Sciatic nerve (tissue), 2 donors: ENCODE measurements around the gene SPINK5. TPM values are rescaled to one million over a fixed set of nuclear protein-coding genes. Genes with fewer than 3 reads are reported as not detected.

Experiments used
- ATAC-seq: fragments of 200-7000 bp; cut with Tn5 transposase; one replicate; pipeline ENCODE4 v1.9.1; 2020; ENCODE audit warnings: mild to moderate bottlenecking, moderate library complexity
- DNase-seq: peaks from one replicate; pipeline ENCODE4 v3.0.0-alpha.2; 2020; ENCODE audit warnings: low spot score
- intact Hi-C: fragments of 100-400 bp; cut with DNase I; formaldehyde crosslinking; loops from one replicate; pipeline ENCODE4 v1.14.2; 2022
- total RNA-seq: library from RNA; stranded (reverse); fragmentation: NEBNext Ultra II Directional; extraction: Animal tissue kit (Norgen Biotek cat#: 25700); gene quantifications from one replicate; pipeline ENCODE4 v1.2.1, GENCODE V29; 2021
- donor health status: DM: no; HTN: no; CAD: no.
- donor health status: DM: no; HTN: no; CAD: no.

Gene SPINK5
- total RNA-seq, 1 donor from 2014 or later, result 0.94 TPM

DNA sequence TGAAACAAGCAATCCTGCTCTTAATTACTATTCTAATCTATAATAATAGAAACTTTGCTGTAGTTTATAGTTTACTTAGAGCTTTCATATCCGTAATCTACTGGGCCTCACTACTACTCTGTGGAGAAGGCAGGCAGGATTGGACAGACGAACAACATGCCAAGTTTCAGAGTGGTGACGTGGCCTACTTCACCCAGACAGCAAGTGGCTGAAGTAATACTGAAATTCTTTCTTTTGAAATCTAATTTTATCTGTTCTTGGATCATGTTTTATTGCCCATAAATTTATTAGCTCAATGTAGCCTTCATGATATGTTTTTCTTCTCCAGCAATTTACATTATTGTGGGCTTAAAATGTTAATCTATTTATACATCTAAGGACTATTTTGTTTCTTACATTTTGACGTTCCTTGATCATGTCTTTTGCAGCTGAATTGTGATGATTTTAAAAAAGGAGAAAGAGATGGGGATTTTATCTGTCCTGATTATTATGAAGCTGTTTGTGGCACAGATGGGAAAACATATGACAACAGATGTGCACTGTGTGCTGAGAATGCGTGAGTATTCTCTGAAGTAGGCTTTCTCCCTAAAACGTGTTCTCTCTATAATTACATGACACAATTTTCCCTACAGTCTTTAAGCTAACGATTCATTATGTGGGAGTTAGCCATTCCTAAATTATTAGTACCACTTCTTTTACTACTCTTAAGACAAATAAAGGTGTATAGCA is 22.4 kb downstream of the SPINK5 start:
- ATAC-seq, result no peak
- intact Hi-C loops, result no loop called here
- no peak for DNase-seq

DNA sequence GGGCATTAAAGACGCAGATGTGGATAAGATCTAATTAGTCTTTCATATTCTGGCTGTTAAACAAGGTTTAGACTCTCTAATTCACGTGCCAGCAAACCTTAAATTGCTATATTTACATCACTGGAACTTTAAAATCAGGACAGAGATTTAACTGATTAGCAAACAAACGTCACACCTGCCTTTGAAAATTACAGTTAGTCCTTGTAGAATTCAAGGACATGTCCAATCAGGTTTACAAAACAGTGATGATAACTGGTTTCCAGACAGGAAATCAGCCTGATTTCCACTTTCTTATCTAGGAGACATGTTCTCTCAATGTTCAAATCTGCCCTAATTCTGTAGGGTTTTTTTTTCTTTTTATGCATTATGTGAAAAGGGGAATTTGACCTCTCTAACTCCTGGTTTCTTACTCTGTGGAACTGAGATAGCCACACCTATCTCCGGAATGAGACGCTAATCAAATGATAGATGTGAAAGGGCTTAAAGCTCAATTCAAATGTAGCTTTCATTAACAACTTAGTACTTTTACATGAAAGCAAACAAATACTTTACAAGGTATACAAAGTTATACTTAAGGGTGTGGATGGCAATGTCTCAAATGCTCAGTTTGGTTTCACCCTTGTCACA is 26.5 kb downstream of the SPINK5 start:
- ATAC-seq, result no peak
- intact Hi-C loops, result no loop called here

DNA sequence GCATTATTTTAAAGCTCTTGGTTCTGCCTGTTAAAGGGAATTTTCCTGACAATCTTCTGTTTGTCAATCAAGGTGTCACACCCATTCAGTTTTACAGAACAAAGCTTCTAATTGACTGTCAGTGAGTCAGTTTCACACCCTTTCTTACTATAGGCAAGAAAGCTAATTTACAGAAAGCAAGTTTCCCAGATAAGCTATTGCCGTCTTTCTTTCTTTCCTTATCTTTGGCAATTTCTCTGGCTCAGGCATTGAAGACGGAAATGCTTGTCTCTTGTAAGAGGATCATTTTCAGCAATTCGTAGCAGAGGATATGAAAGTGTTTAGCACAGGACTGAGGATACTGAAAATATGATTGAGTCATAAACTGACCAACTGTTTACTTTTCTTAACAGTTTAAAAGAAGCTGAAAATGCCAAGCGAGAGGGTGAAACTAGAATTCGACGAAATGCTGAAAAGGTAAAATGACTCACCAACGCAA is 27.0 kb downstream of the SPINK5 start:
- intact Hi-C loops, result no loop called here
- no peak for ATAC-seq
- no peak for DNase-seq

More for the DNA sequence above, 26.5 kb downstream of the SPINK5 start:
- no peak for DNase-seq

DNA sequence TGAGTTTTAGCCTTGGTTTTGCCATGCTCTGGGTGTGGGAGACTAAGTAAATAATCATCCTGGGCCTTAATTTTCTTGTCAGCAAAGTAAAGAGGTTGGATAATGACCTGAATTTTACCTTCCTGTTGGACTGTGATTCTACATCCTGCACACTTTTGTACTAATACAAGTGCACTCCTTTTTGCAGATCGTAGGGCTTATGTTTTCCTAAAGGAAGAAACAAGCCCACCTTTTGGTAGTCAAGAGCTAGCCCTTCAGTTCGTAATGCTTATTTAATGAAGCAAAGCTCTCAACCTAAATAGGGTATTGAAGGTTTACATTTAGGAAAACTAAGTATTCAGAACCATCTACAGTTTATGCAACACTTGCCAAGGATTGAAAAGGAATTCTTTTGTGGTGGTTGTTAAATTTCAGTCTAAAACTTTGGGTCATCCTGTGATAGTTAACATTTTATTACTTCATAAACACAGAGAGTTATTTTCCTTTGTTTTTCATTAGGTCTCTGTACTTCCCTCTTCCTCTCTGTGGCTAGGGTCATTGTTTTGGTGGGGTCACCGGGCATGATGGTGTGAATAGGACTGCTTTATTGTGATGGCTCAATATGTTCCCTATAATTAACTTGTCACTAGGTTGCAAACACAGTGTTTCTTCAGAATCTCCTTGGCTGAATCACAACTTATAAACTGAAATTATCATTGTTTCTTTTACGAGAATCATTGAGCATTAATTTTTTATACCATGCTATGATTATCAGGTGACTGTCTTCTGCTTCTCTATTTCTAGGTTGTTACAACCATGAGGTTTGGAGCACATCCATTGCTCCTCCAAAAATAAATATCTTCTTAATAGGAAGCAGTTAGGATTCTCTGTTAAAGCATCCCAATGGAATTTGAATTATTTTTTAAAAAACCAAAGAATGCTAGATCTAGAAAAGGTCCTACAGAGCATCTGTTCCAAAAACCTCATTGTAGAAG is 28.5 kb downstream of the SPINK5 start:
- DNase-seq (no peak), ATAC-seq (peak; percentile 39)
- intact Hi-C loops, result no loop called here

DNA sequence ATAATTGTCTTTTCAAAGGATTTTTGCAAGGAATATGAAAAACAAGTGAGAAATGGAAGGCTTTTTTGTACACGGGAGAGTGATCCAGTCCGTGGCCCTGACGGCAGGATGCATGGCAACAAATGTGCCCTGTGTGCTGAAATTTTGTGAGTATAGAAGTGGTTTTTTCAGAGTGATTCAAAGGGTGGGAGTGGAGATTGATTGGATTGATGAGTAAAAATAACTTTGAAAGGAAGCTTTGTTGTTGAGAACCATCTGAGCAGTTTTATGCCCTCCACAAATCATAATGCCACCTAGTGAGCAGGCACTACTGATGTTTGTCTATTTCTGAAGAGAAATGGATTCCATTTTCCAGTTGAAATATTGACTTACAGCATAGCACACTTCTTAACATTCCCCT is 30.6 kb downstream of the SPINK5 start:
- intact Hi-C loops, result no loop called here
- DNase-seq, result no peak
- ATAC-seq, result no peak

DNA sequence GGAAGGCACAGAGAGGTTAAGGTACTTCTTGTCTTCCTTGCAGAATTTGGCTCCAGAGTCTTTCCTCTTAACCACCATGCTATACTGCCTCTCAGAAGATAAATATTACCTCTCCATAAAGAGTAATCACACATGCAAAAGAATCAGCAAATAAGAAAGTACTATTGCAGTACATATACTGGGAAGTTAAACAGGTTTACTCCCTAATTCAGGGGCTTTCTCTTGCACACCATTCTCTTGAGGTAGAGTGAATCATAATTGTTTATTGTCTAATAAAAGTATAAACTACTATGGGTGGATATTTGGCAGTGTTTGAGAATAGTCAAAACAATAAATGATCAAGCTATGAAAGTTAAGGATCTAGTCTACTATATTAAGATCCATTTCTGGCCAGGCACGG is 40.4 kb downstream of the SPINK5 start:
- intact Hi-C loops, result no loop called here
- DNase-seq (no peak), ATAC-seq (no peak)

DNA sequence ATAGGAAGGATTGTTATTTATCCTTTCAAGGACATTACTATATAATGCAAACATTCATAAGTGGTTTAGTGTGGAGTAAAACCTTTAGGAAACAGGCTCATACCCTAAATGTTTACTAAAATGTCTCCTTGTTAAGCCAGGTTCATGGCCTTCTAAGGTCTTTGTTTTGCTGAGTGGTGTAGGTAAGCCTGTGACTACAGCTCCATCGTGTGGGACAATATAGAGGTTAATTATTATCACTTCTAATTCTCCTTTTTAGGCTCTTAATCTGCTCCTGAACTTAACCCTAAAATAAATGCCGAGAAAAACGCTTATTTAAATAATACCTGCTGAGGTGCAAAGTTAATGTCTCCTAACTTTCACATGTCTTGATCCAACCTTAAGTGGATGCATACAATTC is 43.8 kb downstream of the SPINK5 start:
- DNase-seq (no peak), ATAC-seq (no peak)
- intact Hi-C loops, result no loop called here

DNA sequence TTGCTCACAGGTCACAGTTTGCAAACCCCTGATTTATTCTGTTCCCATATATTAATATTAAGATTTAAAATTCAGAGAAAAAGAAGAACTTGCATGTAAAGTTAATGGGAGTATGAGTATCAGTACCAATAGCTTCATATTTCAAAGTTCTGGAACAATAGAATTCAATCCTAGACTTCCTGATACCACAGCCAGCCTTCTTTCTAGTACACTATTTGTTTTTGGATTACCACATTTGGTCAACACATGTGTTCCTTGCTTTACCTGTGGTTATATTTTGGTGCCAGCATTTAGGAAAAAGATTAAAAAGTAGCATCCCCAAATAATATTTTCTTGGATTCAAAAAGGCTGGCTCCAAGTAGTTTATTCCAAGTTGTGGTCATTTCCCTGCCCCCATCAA is 49.5 kb downstream of the SPINK5 start:
- no peak for ATAC-seq
- no peak for DNase-seq
- intact Hi-C loops, result no loop called here

DNA sequence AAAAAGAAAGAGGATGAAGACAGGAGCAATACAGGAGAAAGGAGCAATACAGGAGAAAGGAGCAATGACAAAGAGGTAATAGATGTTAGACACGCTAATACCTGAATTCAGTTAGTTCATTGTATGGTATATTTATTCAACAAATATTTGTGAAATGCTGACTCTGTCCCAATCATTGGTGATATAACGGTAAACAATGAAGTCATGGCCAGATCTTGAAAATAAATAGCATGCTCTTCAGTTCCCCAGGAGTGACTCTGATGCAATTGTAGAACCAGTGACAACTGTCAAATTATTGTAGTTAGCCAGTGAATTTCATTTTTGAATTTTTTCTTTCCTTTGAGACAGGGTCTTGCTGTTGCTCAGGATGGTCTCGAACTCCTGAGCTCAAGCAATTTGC is 56.5 kb downstream of the SPINK5 start:
- DNase-seq, result no peak
- ATAC-seq, result no peak
- intact Hi-C loops, result no loop called here

DNA sequence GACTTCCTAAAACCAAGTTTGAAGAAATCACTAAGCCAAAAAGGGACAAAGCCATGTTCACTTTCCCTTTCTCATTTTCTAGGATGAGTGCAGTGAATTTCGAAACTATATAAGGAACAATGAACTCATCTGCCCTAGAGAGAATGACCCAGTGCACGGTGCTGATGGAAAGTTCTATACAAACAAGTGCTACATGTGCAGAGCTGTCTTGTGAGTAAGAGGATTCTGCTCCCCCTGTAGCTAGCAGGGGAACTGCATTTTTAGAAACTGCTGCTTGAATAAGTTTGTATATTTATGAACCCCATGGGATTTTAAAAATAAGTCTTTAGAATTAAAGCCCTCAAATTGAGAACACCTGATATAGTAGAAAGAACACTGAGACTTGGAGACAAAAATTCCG is 61.9 kb downstream of the SPINK5 start:
- intact Hi-C loops, result no loop called here
- no peak for DNase-seq
- no peak for ATAC-seq

DNA sequence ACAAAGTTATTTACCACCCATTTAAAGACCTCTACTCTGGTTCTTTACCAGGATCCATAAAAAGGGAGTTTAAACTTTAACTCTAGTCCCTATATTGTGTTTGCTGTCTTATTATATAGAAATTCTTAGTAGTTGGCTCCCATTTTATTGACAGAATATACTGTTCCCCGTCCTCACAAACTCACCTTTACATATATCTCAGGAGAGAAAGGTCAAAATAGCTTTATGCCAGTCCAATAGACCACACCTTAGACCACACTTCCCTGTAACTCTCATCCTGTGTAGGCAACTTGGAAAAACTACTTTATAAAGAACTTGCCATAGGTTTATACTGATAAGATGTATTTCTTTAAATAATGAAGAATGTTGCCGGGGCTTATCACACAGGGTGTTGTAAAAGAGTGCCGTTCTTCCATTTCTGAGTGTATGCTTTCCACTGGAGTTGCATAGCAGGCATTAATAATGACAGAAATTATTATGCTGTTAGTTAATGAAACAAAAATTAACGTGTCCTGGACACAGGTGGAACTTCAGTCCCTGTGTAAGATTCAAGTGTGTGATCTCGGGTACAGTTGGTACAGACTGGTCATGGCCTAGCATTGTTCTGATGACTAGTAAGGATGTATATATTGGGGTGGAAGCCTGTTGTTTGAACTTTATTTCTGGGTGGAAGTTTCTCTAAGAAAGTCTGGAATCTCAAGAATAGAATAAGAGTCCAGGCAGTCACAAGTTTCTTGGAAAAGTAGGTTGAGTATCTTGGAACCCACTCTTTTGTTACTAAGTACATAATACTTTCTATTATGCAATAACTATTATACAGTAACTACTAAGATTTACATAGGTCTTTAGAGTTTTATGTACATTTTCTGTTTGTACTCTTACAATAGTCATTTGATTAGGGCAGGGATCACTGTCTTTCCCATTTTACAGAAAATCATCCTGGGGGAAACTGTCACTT is 71.6 kb downstream of the SPINK5 start:
- DNase-seq, result no peak
- intact Hi-C loops, result no loop called here
- ATAC-seq, result no peak

DNA sequence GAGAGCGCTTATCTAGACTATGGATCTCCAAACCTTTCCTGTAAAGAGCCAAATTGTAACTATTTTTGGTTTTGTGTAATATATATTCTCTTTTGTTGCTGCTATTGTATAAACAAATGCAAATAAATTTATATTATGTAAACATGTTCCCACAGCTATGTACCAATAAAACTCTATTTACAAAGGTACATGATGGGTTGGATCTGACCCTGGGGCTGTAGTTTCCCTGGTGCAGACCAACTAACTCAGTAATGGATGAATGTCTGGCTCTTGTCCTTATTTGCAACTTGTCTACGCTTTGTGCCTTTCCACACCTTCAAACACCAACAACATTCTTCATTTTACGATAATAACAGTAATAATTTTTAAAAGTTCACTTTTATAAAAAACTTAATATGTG is 77.1 kb downstream of the SPINK5 start:
- intact Hi-C loops, result no loop called here
- no peak for DNase-seq
- no peak for ATAC-seq

DNA sequence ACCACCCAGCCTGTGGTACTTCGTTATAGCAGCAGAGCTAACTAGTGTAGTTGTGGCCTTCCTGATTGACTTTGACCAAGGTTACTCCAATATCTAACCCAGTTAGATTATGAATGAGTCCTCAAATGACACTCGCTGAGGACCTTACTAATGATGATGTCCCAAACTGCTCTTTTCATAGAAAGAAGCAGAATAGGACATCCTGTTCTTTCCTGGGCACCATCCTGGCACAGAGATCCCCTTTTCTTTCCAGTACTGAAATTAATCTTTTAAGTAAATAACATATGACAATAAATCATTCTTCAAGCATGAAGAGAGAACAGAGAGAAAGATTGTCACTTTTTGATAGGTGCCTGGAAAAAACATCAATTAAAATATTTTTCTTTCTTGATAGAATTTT is 77.9 kb downstream of the SPINK5 start:
- no peak for ATAC-seq
- intact Hi-C loops, result no loop called here
- no peak for DNase-seq

DNA sequence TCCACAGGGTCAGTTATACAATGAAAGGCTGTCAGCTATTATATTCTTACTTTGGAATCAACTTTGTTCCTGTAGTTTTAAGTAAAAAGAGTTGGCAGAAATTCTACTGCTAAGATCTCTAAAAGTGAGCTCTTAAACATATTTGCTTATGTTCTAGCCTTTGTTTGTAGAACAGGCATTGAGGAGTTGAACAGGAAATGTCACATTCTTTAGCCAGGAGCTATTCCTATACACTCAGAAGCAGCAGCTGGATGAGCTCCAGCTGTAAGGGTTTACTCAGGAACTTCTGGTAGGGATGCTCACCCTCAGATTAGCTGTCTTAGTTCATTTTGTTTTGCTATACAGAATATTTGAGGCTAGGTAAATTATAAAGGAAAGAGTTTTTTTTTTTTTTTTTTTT is 82.1 kb downstream of the SPINK5 start:
- intact Hi-C loops, result no loop called here
- no peak for DNase-seq
- no peak for ATAC-seq

DNA sequence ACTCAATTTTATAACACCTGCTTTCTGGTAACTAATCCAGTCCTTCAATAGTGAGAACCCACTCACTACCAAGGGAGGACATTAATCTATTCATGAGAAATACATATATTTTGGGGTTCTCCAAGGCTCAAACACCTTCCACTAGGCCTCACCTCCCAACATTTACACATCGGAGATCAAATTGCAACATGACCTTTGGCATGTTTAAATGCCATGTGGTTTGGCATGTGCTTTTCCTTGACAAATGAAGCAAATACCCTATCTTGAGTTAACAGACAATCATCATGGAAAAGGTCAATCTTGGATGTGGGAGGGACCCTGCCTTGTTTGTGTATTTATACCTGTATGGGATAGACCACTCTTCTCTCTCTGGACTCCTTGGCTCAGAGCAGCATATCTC is 82.7 kb downstream of the SPINK5 start:
- ATAC-seq (no peak), DNase-seq (no peak)
- intact Hi-C loops, result no loop called here

DNA sequence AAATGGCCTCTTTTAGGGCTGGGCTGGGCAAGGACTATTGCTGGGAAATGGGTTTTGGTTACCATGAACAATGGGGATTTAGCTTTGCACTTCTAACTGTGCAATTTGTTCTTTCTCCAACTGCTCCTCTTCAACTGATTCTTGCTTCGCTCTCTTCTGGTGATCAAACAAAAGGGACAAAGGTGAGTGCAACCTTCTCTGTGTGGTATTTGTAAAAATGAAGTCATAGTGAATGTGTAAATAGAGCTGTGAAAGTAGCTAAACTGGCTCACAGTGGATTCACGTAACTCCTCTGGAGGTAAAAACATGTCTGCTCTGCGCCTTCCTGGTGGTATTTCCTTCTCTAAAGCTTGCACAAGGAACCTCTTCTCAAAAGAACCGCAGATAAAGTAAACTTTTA is 83.6 kb downstream of the SPINK5 start:
- ATAC-seq, result no peak
- intact Hi-C loops, result no loop called here
- no peak for DNase-seq

DNA sequence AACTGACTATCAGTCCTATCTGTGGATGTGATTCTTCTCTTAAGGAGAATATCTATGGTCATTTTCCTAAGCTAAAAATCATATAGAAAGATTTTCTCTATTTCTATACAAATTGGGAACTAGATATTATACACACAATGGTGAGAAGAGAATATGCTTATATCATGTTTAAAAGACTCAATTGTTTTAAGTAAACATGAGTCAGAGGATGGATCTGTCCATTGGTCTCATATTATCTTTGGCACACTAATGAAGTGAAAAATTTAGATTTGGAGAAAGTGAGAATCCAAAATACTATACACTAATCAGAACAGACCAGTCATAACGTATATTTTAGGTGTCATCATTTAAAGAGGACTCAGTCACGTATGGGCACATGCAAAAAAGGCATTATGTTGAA is 88.1 kb downstream of the SPINK5 start:
- intact Hi-C loops, result no loop called here
- no peak for DNase-seq
- no peak for ATAC-seq

DNA sequence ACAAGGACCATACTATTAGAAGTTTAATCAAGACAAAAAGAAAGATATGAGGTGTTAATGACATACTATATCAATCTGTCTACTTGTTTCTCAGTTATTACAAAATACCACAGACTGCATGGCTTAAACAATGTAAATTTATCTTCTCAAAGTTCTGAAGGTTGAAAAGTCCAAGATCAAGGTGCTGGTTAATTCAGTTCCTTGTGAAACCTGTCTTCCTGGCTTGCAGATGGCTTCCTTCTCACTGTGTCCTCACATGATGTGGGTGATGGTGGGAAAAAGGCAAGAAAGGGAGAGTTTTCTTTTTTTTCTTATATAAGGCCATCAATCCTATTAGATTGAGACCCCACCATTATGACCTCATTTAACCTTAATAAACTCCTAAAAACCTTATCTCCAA is 89.0 kb downstream of the SPINK5 start:
- intact Hi-C loops, result no loop called here
- ATAC-seq (no peak), DNase-seq (no peak)

DNA sequence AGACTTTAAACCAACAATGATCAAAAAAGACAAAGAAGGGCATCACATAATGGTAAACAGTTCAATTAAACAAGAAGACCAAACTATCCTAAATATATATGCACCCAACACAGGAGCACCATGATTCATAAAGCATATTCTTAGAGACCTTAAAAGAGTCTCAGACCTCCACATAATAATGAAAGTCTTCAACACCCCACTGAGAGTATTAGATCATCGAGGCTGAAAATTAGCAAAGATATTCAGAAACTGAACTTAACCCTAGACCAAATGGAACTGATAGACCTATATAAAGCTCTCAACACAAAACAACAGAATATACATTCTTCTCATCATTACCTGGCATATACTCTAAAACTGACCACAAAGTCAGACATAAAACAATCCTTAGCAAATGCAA is 92.8 kb downstream of the SPINK5 start:
- DNase-seq (no peak), ATAC-seq (no peak)
- intact Hi-C loops, result no loop called here
